K562 (cell line): ENCODE data around the gene CXCL1. TPM values are rescaled to one million over a fixed set of nuclear protein-coding genes. Genes with fewer than 3 reads are reported as not detected.
A peak's percentile ranks its signal among the peaks of the same experiment; 100 is the strongest.

Experiments used
- ATAC-seq: fragments of 200-7000 bp; cut with Tn5 transposase; 3 replicates; pipeline ENCODE4 v1.9.1; 2020; ENCODE audit warnings: moderate library complexity
- BruUV-seq: library from RNA; stranded (reverse); fragments of 400-500 nt; replicated peaks from 2 replicates; lab custom pipeline; 2021; lab: Mats Ljungman, UMichigan
- CTCF ChIA-PET: fragments of 300-600 bp; formaldehyde crosslinking; extraction: SDS; loops from one replicate; lab custom pipeline; 2021; ENCODE audit warnings: low intra/inter-chr PET ratio; lab: Yijun Ruan, JAX
- POLR2A ChIA-PET: fragments of 300-600, 350-650 bp; sonication (Branson Sonifier 250); formaldehyde crosslinking; extraction: SDS; loops from one replicate; lab custom pipeline; 2021; ENCODE audit warnings: antibody characterized with exemption, inconsistent platforms; lab: Yijun Ruan, JAX
- DNase-seq, 4 experiments: peaks; one replicate each; pipeline versions ENCODE4 v3.0.0 to v3.0.0-alpha.2; 2011 to 2018; ENCODE audit warnings: low spot score in 3 of 4, mixed read lengths in 3 of 4; ENCODE audit errors: extremely low read depth in 1 of 4
- FAIRE-seq: peaks from 2 replicates; lab custom pipeline; 2011; peaks lifted over from hg19 to GRCh38; lab: Jason Lieb, UNC
- H2AFZ ChIP-seq: 2 replicates; pipeline ENCODE4 v1.6.0; 2011; ENCODE audit warnings: low read depth, low read length, control low read depth, inconsistent platforms
- H3K27ac ChIP-seq: fragments of 200-600 bp; 3 replicates; pipeline ENCODE4 v1.8.0; 2011; ENCODE audit warnings: low read depth, mild to moderate bottlenecking, control low read depth, inconsistent platforms, low read length, moderate library complexity, mixed read lengths; ENCODE audit errors: extremely low read depth
- H3K27me3 ChIP-seq, 2 experiments: fragments of 300-600 bp in 1 of 2; 2 replicates in 1 of 2; 3 replicates in 1 of 2; pipeline versions ENCODE4 v1.6.0 to v1.8.0; 2011; ENCODE audit warnings: inconsistent platforms in 2 of 2, low read length in 2 of 2, mild to moderate bottlenecking in 1 of 2, mixed read lengths in 1 of 2, moderate library complexity in 1 of 2; ENCODE audit not compliant: control insufficient read depth in 2 of 2, insufficient read depth in 2 of 2
- H3K36me3 ChIP-seq: fragments of 300-600 bp; 3 replicates; pipeline ENCODE4 v1.8.0; 2011; ENCODE audit warnings: mild to moderate bottlenecking, low read length, inconsistent platforms; ENCODE audit not compliant: control insufficient read depth, insufficient read depth
- H3K4me1 ChIP-seq, 2 experiments: fragments of 200-600 bp in 1 of 2; replicated peaks in 1 of 2; 2 replicates in 1 of 2; 3 replicates in 1 of 2; pipeline versions ENCODE4 v1.5.1 to v1.8.0; 2011; ENCODE audit warnings: inconsistent platforms in 2 of 2, low read length in 2 of 2, mild to moderate bottlenecking in 1 of 2, mixed read lengths in 1 of 2, moderate library complexity in 1 of 2; ENCODE audit not compliant: control insufficient read depth in 2 of 2, insufficient read depth in 2 of 2
- H3K4me2 ChIP-seq: 2 replicates; pipeline ENCODE4 v1.6.1; 2011; ENCODE audit warnings: low read length, control low read depth, inconsistent platforms, mixed read lengths; ENCODE audit not compliant: insufficient read depth
- H3K4me3 ChIP-seq: fragments of 200-600 bp; sonication (generic), shearing (Covaris generic); 2 replicates; pipeline ENCODE4 v1.5.1; 2016; ENCODE audit warnings: control low read depth, inconsistent platforms
- H3K79me2 ChIP-seq: fragments of 200-600 bp; 3 replicates; pipeline ENCODE4 v1.8.0; 2011; ENCODE audit warnings: low read length, inconsistent platforms; ENCODE audit not compliant: control insufficient read depth, insufficient read depth
- H3K9ac ChIP-seq, 2 experiments: 2 replicates each; pipeline versions ENCODE4 v1.6.0 to v1.6.1; 2011; ENCODE audit warnings: low read depth in 2 of 2, low read length in 2 of 2, control low read depth in 1 of 2, inconsistent platforms in 1 of 2, mild to moderate bottlenecking in 1 of 2, mixed read lengths in 1 of 2; ENCODE audit not compliant: insufficient read depth in 1 of 2
- H3K9me1 ChIP-seq: one replicate; pipeline ENCODE4 v1.6.0; 2011; ENCODE audit warnings: inconsistent platforms, mild to moderate bottlenecking, low read length, moderate library complexity; ENCODE audit not compliant: control insufficient read depth, insufficient read depth
- H3K9me3 ChIP-seq: replicated peaks from 2 replicates; pipeline ENCODE4 v1.5.1; 2011; ENCODE audit warnings: low read depth, low read length, inconsistent platforms; ENCODE audit not compliant: control insufficient read depth, insufficient read depth
- H4K20me1 ChIP-seq: replicated peaks from 2 replicates; pipeline ENCODE4 v1.6.1; 2011; ENCODE audit warnings: low read length, inconsistent platforms, mixed read lengths; ENCODE audit not compliant: control insufficient read depth, insufficient read depth
- CEBPB ChIP-seq: fragments of 450-650 bp; IDR thresholded peaks from 2 replicates; pipeline ENCODE4 v1.6.1; 2016; ENCODE audit warnings: missing genetic modification characterization, missing compliant biosample characterization
- CEBPG ChIP-seq, 3 experiments: fragments of 200-800 bp in 1 of 3; sonication (Bioruptor generic) in 1 of 3; sonication (generic) in 1 of 3; formaldehyde crosslinking in 1 of 3; IDR thresholded peaks in 2 of 3; conservative IDR thresholded peaks in 1 of 3; 2 replicates each; pipeline versions ENCODE4 v1.6.1 to v1.8.0; 2016 to 2022; ENCODE audit warnings: missing compliant biosample characterization in 2 of 3, missing genetic modification characterization in 2 of 3, mild to moderate bottlenecking in 1 of 3, missing genetic modification reagents in 1 of 3
- ELK3 ChIP-seq: fragments of 450-650 bp; formaldehyde crosslinking; IDR thresholded peaks from 2 replicates; pipeline ENCODE4 v1.4.0; 2020; ENCODE audit warnings: mild to moderate bottlenecking
- ETV6 ChIP-seq, 3 experiments: fragments of 150-350 bp in 1 of 3; sonication (generic) in 1 of 3; formaldehyde crosslinking in 1 of 3; IDR thresholded peaks; 2 replicates each; pipeline versions ENCODE4 v1.6.1 to v1.8.0; 2014 to 2022; ENCODE audit warnings: borderline replicate concordance in 2 of 3, low read depth in 2 of 3, antibody characterized with exemption in 1 of 3, low read length in 1 of 3, mild to moderate bottlenecking in 1 of 3, missing genetic modification reagents in 1 of 3
- HOXB6 ChIP-seq: fragments of 250-450 bp; sonication (Bioruptor Pico); IDR thresholded peaks from 2 replicates; pipeline ENCODE4 v1.5.1; 2022; ENCODE audit warnings: mild to moderate bottlenecking, borderline replicate concordance
- MEF2D ChIP-seq: conservative IDR thresholded peaks from 2 replicates; pipeline ENCODE4 v1.6.1; 2016; ENCODE audit warnings: low read depth, missing genetic modification characterization, missing compliant biosample characterization
- MTA2 ChIP-seq: fragments of 450-650 bp; IDR thresholded peaks from 2 replicates; pipeline ENCODE4 v1.6.1; 2016; ENCODE audit warnings: low read depth
- NCOA6 ChIP-seq: fragments of 450-650 bp; IDR thresholded peaks from 2 replicates; pipeline ENCODE4 v1.6.1; 2017; ENCODE audit warnings: mild to moderate bottlenecking
- TARDBP ChIP-seq: fragments of 450-650 bp; IDR thresholded peaks from 2 replicates; pipeline ENCODE4 v1.6.1; 2016
- ZNF75A ChIP-seq: fragments of 450-650 bp; formaldehyde crosslinking; IDR thresholded peaks from 2 replicates; pipeline ENCODE4 v1.4.0; 2020; ENCODE audit warnings: mild to moderate bottlenecking
- WGBS: fragments of 100-300 bp; shearing (Covaris generic); methylation state at CpG from one replicate; pipeline ENCODE4 v1.1.6; 2016; ENCODE audit warnings: low coverage, mixed read lengths; ENCODE audit not compliant: insufficient coverage; ENCODE audit errors: missing lambda C conversion rate; 5-methylcytosine and 5-hydroxymethylcytosine counted together
- in situ Hi-C: fragments of 300-500 bp; cut with MboI; formaldehyde crosslinking; loops from 4 replicates; pipeline ENCODE4 v1.15.0; 2018; ENCODE audit warnings: inconsistent platforms, mixed read lengths
- intact Hi-C: fragments of 100-400 bp; cut with micrococcal nuclease; formaldehyde crosslinking; loops from 2 replicates; pipeline ENCODE4 v1.14.2; 2022
- polyA plus RNA-seq, 8 experiments: library from polyadenylated mRNA; depleted of rRNA in 4 of 8; stranded (reverse) in 5 of 8; unstranded in 3 of 8; fragments of >200 nt; fragmentation: Nextera tagmentation in 2 of 8; fragmentation: Illumina TruSeq in 1 of 8; extraction: Ambion mirVana in 2 of 8; extraction: Trizol in 1 of 8; gene quantifications; 2 replicates each; pipeline versions ENCODE4 v1.2.1 to v1.2.3, GENCODE V29; 2011 to 2014; ENCODE audit warnings: inconsistent platforms in 1 of 8, missing spikeins in 1 of 8
- total RNA-seq, 7 experiments: library from RNA; depleted of rRNA in 6 of 7; stranded (reverse); fragments of >200 nt in 6 of 7; fragmentation: Illumina TruSeq in 2 of 7; extraction: Trizol in 2 of 7; gene quantifications; 2 replicates each; pipeline versions ENCODE4 v1.2.1 to v1.2.3, GENCODE V29; 2011 to 2021; ENCODE audit warnings: low replicate concordance in 1 of 7
- TF ChIP-seq, protein P1 (sequence below): fragments of 250-450 bp; sonication (Bioruptor Pico); IDR thresholded peaks from 2 replicates; pipeline ENCODE4 v1.4.0; 2020; ENCODE audit warnings: mild to moderate bottlenecking

The CXCL1 gene
- total and polyA plus RNA-seq, 9 of the 15 experiments (the other 6 are each of a cell fraction or from before 2014, with no cell fraction given): 0.07 to 2.2 (median 0.32) TPM; not detected in 3

- TF ChIP-seq CEBPG (CRISPR knock-in tag; IDR thresholded peaks at IDR 0.05): peak; percentile 33; the same call in 1 of the 2 replicates
- peak; percentile 37 to 61; a peak in 3 of 4 replicates for TF ChIP-seq CEBPG (tag; conservative IDR thresholded peaks at IDR 0.05 in 1 of 2, IDR thresholded peaks at IDR 0.05 in 1 of 2)
- no peak for TF ChIP-seq MTA2
- peak; percentile 79 for TF ChIP-seq CEBPB
- Histone ChIP-seq H3K9me3 (no peaks in the 10 kb centered on the region), H3K4me1 (peaks cover 9 to 11% of the 10 kb centered on the region in 2 experiments; a peak in 4 of 5 replicates), H3K27me3 (no peaks in the 10 kb centered on the region), H3K79me2 (no peaks in the 10 kb centered on the region), H3K4me2 (no peak overlapping the region), H2AFZ (no peak overlapping the region), H3K9me1 (no peaks in the 10 kb centered on the region), H3K4me3 (no peak overlapping the region), H3K27ac (no peak overlapping the region), H4K20me1 (no peaks in the 10 kb centered on the region), H3K36me3 (no peaks in the 10 kb centered on the region), H3K9ac (no peak overlapping the region)
- intact Hi-C loops (no loop called here), in situ Hi-C loops (loop anchor here (10.0 kb wide), 1 partner anchor 265 kb away; no protein-coding TSS in a partner anchor)
- POLR2A ChIA-PET: interaction anchor here (0.5 to 0.6 kb wide), 2 partner anchors 38 to 236 kb away, joined by 3 read pairs; no protein-coding TSS in a partner anchor
- WGBS: 58% methylated on average over 2 of the region's 3 CpGs
- CTCF ChIA-PET: interaction anchor here (0.6 kb wide), 1 partner anchor 466 kb away, joined by 3 read pairs; no protein-coding TSS in a partner anchor
- ATAC-seq (no peak), FAIRE-seq (peak; percentile 65), DNase-seq (no peak)
- TSS peak; percentile 29 for BruUV-seq
Observed at GRCh38 chr4:73870260-73870659, 1.1 kb downstream of the CXCL1 start.

GRCh38 chr4:73870768-73871167, 1.6 kb downstream of the CXCL1 start:
- CTCF ChIA-PET: no interaction called here
- no peaks in the 10 kb centered on the region for H3K36me3 ChIP-seq
- 89% methylated on average over 1 of the region's 1 CpG for WGBS
- H3K9ac ChIP-seq: no peak overlapping the region
- intact Hi-C loops: no loop called here
- no peak overlapping the region for H3K4me2 ChIP-seq
- H3K4me1 ChIP-seq: peaks cover 9 to 11% of the 10 kb centered on the region in 2 experiments; a peak in 4 of 5 replicates
- in situ Hi-C loops: loop anchor here (10.0 kb wide), 1 partner anchor 264 kb away; no protein-coding TSS in a partner anchor
- H3K79me2 ChIP-seq: no peaks in the 10 kb centered on the region
- H2AFZ ChIP-seq: no peak overlapping the region
- no peaks in the 10 kb centered on the region for H3K27me3 ChIP-seq
- H3K4me3 ChIP-seq: no peak overlapping the region
- FAIRE-seq: peak; percentile 64
- POLR2A ChIA-PET: no interaction called here
- H3K27ac ChIP-seq: no peak overlapping the region
- BruUV-seq: no TSS peak
- DNase-seq: no peak
- no peaks in the 10 kb centered on the region for H3K9me1 ChIP-seq
- no peaks in the 10 kb centered on the region for H4K20me1 ChIP-seq
- no peak for ATAC-seq
- no peaks in the 10 kb centered on the region for H3K9me3 ChIP-seq
- TF ChIP-seq NCOA6 (no peak), HOXB6 (CRISPR knock-in tag) (no peak), ELK3 (CRISPR knock-in tag) (no peak), MEF2D (tag) (no peak), ETV6 (IDR thresholded peaks at IDR 0.05; ENCODE audit: borderline replicate concordance in 1 of 2, low read depth in 2 of 2, low read length in 1 of 2) (no peak), ETV6 (CRISPR knock-in tag; IDR thresholded peaks at IDR 0.05; ENCODE audit: borderline replicate concordance) (no peak), ZNF75A (CRISPR knock-in tag) (no peak), TARDBP (no peak)
- TF ChIP-seq, protein P1, sequence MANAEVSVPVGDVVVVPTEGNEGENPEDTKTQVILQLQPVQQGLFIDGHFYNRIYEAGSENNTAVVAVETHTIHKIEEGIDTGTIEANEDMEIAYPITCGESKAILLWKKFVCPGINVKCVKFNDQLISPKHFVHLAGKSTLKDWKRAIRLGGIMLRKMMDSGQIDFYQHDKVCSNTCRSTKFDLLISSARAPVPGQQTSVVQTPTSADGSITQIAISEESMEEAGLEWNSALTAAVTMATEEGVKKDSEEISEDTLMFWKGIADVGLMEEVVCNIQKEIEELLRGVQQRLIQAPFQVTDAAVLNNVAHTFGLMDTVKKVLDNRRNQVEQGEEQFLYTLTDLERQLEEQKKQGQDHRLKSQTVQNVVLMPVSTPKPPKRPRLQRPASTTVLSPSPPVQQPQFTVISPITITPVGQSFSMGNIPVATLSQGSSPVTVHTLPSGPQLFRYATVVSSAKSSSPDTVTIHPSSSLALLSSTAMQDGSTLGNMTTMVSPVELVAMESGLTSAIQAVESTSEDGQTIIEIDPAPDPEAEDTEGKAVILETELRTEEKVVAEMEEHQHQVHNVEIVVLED (CRISPR knock-in tag): no peak
